HepG2 (cell line): ENCODE measurements around the gene SFMBT1. TPM values are rescaled to one million over a fixed set of nuclear protein-coding genes. Genes with fewer than 3 reads are reported as not detected.

Experiments used
- ELF1 ChIP-seq: sonication (generic); formaldehyde crosslinking; IDR thresholded peaks from 2 replicates; pipeline ENCODE4 v1.4.0; 2020; ENCODE audit warnings: missing genetic modification reagents
- NFYC ChIP-seq: IDR thresholded peaks from 2 replicates; pipeline ENCODE4 v1.6.1; 2016; ENCODE audit warnings: missing genetic modification reagents, missing compliant biosample characterization
- SAFB2 ChIP-seq: sonication (generic); formaldehyde crosslinking; IDR thresholded peaks from 2 replicates; pipeline ENCODE4 v1.5.1; 2020; ENCODE audit warnings: missing genetic modification reagents, low read depth, mild to moderate bottlenecking, borderline replicate concordance
- SMAD9 ChIP-seq: sonication (generic); formaldehyde crosslinking; IDR thresholded peaks from 2 replicates; pipeline ENCODE4 v1.5.1; 2020; ENCODE audit warnings: mild to moderate bottlenecking, missing genetic modification reagents
- TBX2 ChIP-seq: sonication (generic); formaldehyde crosslinking; IDR thresholded peaks from 2 replicates; pipeline ENCODE4 v1.5.0; 2020; ENCODE audit warnings: missing genetic modification reagents, mild to moderate bottlenecking, borderline replicate concordance
- ZNF235 ChIP-seq: sonication (generic); formaldehyde crosslinking; IDR thresholded peaks from 2 replicates; pipeline ENCODE4 v1.8.1; 2023; ENCODE audit warnings: mild to moderate bottlenecking, missing genetic modification reagents, borderline replicate concordance
- ZNF326 ChIP-seq: sonication (generic); formaldehyde crosslinking; IDR thresholded peaks from 2 replicates; pipeline ENCODE4 v1.4.0; 2020; ENCODE audit warnings: missing genetic modification reagents, borderline replicate concordance
- ZNF451 ChIP-seq: sonication (generic); formaldehyde crosslinking; IDR thresholded peaks from 2 replicates; pipeline ENCODE4 v1.5.0; 2020; ENCODE audit warnings: mild to moderate bottlenecking, missing genetic modification reagents
- ZNF552 ChIP-seq: sonication (generic); formaldehyde crosslinking; IDR thresholded peaks from 2 replicates; pipeline ENCODE4 v1.9.0; 2022; ENCODE audit warnings: missing genetic modification reagents, mild to moderate bottlenecking, borderline replicate concordance
- ZNF572 ChIP-seq: sonication (generic); formaldehyde crosslinking; IDR thresholded peaks from 2 replicates; pipeline ENCODE4 v1.5.1; 2020; ENCODE audit warnings: mild to moderate bottlenecking, missing genetic modification reagents
- ZNF577 ChIP-seq: sonication (generic); formaldehyde crosslinking; IDR thresholded peaks from 2 replicates; pipeline ENCODE4 v1.4.0; 2020; ENCODE audit warnings: mild to moderate bottlenecking, low read depth, missing genetic modification reagents, borderline replicate concordance
- ZNF672 ChIP-seq: sonication (generic); formaldehyde crosslinking; IDR thresholded peaks from 2 replicates; pipeline ENCODE4 v1.8.1; 2022; ENCODE audit warnings: missing genetic modification reagents
- ZNF773 ChIP-seq: sonication (generic); formaldehyde crosslinking; IDR thresholded peaks from 2 replicates; pipeline ENCODE4 v1.4.0; 2020; ENCODE audit warnings: missing genetic modification reagents, borderline replicate concordance
- polyA plus RNA-seq, 8 experiments: library from polyadenylated mRNA; depleted of rRNA in 3 of 8; stranded (reverse) in 7 of 8; unstranded in 1 of 8; fragments of >200 nt; fragmentation: Illumina TruSeq in 4 of 8; extraction: Trizol in 4 of 8; gene quantifications; 2 replicates each; pipeline versions ENCODE4 v1.2.1 to v1.2.3, GENCODE V29; 2011 to 2016; ENCODE audit warnings: low read depth in 4 of 8, missing spikeins in 1 of 8, mixed read lengths in 1 of 8; ENCODE audit not compliant: insufficient read depth in 1 of 8
- total RNA-seq, 5 experiments: library from RNA; depleted of rRNA; stranded (reverse); fragments of >200 nt; fragmentation: Illumina TruSeq; extraction: Trizol; gene quantifications; 2 replicates each; pipeline ENCODE4 v1.2.3, GENCODE V29; 2016; ENCODE audit warnings: low read depth in 1 of 5
- TF ChIP-seq, protein P1 (sequence below): sonication (generic); formaldehyde crosslinking; IDR thresholded peaks from 2 replicates; pipeline ENCODE4 v1.5.0; 2020; ENCODE audit warnings: mild to moderate bottlenecking, missing genetic modification reagents, moderate library complexity
- TF ChIP-seq, protein P2 (sequence below): sonication (generic); formaldehyde crosslinking; IDR thresholded peaks from 2 replicates; pipeline ENCODE4 v1.8.1; 2023; ENCODE audit warnings: missing genetic modification reagents, mild to moderate bottlenecking, borderline replicate concordance
- TF ChIP-seq, protein P3 (sequence below): sonication (generic); formaldehyde crosslinking; IDR thresholded peaks from 2 replicates; pipeline ENCODE4 v1.4.0; 2020; ENCODE audit warnings: mild to moderate bottlenecking, missing genetic modification reagents
- TF ChIP-seq, protein P4 (sequence below), 2 experiments: sonication (generic) in 1 of 2; formaldehyde crosslinking in 1 of 2; IDR thresholded peaks; 2 replicates each; pipeline versions ENCODE4 v1.4.0 to v1.6.1; 2018 to 2020; ENCODE audit warnings: missing genetic modification reagents in 2 of 2, borderline replicate concordance in 1 of 2, low read depth in 1 of 2, mild to moderate bottlenecking in 1 of 2, missing biosample characterization in 1 of 2
- TF ChIP-seq, protein P5 (sequence below): sonication (generic); formaldehyde crosslinking; IDR thresholded peaks from 2 replicates; pipeline ENCODE4 v1.5.0; 2020; ENCODE audit warnings: missing genetic modification reagents
- TF ChIP-seq, protein P6 (sequence below): sonication (generic); formaldehyde crosslinking; IDR thresholded peaks from 2 replicates; pipeline ENCODE4 v1.5.1; 2020; ENCODE audit warnings: missing genetic modification reagents, mild to moderate bottlenecking, borderline replicate concordance

The SFMBT1 gene
- total and polyA plus RNA-seq, 2 of the 13 experiments (the other 11 are each of a cell fraction or from before 2014, with no cell fraction given), result 3.8 to 12.8 TPM

DNA sequence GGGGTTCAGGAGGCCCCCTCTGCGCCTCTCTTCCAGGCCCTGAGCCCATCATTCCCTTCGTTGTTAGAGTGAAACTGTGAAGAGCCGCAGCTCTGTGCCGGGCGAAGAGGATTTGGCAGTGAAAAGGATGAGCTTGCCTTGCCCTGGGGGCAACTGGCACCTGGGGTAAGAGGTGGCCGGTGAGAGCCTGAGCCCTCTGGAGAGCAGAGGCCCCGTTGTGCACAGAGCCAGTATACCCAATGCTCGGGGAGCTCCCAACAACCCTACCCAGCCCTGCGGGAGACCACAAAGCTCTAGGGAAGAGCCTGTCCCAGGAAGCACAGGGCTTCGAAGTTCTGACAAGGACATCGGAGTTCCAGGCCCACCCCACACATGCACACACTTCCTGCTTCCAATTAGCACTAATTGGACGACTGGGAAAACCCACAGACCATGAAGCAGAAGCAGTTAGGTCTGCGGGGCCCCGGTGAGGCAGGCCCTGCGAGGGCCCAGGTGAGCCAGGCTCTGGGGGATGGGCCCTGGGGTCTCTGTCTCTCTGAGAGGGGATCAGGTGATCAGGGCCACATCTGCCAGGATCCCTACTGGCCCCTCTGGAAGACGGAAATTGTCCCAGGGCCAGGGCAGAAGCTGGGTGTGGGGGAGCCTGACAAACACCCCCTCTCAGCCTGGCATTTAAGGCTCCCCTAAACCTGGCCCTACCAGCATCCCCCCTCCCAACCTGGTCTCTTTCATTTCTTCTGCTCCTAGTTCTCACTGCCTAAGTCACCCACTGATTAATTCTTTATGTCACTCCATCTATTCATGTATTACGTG lies 27.9 kb upstream of the SFMBT1 start (continued):
- no peak for TF ChIP-seq NFYC
- TF ChIP-seq, protein P1, sequence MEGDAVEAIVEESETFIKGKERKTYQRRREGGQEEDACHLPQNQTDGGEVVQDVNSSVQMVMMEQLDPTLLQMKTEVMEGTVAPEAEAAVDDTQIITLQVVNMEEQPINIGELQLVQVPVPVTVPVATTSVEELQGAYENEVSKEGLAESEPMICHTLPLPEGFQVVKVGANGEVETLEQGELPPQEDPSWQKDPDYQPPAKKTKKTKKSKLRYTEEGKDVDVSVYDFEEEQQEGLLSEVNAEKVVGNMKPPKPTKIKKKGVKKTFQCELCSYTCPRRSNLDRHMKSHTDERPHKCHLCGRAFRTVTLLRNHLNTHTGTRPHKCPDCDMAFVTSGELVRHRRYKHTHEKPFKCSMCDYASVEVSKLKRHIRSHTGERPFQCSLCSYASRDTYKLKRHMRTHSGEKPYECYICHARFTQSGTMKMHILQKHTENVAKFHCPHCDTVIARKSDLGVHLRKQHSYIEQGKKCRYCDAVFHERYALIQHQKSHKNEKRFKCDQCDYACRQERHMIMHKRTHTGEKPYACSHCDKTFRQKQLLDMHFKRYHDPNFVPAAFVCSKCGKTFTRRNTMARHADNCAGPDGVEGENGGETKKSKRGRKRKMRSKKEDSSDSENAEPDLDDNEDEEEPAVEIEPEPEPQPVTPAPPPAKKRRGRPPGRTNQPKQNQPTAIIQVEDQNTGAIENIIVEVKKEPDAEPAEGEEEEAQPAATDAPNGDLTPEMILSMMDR (CRISPR knock-in tag), result 0 out of 2 replicates have a peak, but pooled peaks have one; percentile 18
- TF ChIP-seq ZNF577, result no peak
- no peak for TF ChIP-seq ZNF672 (CRISPR knock-in tag)
- TF ChIP-seq TBX2 (CRISPR knock-in tag), result no peak
- no peak for TF ChIP-seq ZNF326
- TF ChIP-seq, protein P2, sequence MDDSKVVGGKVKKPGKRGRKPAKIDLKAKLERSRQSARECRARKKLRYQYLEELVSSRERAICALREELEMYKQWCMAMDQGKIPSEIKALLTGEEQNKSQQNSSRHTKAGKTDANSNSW (CRISPR knock-in tag), result no peak
- TF ChIP-seq, protein P3, sequence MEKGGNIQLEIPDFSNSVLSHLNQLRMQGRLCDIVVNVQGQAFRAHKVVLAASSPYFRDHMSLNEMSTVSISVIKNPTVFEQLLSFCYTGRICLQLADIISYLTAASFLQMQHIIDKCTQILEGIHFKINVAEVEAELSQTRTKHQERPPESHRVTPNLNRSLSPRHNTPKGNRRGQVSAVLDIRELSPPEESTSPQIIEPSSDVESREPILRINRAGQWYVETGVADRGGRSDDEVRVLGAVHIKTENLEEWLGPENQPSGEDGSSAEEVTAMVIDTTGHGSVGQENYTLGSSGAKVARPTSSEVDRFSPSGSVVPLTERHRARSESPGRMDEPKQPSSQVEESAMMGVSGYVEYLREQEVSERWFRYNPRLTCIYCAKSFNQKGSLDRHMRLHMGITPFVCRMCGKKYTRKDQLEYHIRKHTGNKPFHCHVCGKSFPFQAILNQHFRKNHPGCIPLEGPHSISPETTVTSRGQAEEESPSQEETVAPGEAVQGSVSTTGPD, result no peak
- TF ChIP-seq ZNF235 (CRISPR knock-in tag), result no peak
- TF ChIP-seq, protein P4, sequence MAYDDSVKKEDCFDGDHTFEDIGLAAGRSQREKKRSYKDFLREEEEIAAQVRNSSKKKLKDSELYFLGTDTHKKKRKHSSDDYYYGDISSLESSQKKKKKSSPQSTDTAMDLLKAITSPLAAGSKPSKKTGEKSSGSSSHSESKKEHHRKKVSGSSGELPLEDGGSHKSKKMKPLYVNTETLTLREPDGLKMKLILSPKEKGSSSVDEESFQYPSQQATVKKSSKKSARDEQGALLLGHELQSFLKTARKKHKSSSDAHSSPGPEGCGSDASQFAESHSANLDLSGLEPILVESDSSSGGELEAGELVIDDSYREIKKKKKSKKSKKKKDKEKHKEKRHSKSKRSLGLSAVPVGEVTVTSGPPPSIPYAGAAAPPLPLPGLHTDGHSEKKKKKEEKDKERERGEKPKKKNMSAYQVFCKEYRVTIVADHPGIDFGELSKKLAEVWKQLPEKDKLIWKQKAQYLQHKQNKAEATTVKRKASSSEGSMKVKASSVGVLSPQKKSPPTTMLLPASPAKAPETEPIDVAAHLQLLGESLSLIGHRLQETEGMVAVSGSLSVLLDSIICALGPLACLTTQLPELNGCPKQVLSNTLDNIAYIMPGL (CRISPR knock-in tag; IDR thresholded peaks at IDR 0.05; ENCODE audit: borderline replicate concordance in 1 of 2, low read depth in 1 of 2), result no peak
- no peak for TF ChIP-seq ZNF773
- TF ChIP-seq ZNF572, result no peak
- TF ChIP-seq SAFB2 (CRISPR knock-in tag), result 0 out of 2 replicates have a peak, but pooled peaks have one; percentile 21
- no peak for TF ChIP-seq ZNF451 (CRISPR knock-in tag)
- no peak for TF ChIP-seq ZNF552 (CRISPR knock-in tag)
- 0 out of 2 replicates have a peak, but pooled peaks have one; percentile 9 for TF ChIP-seq SMAD9 (CRISPR knock-in tag)
- 0 out of 2 replicates have a peak, but pooled peaks have one; percentile 10 for TF ChIP-seq ELF1 (CRISPR knock-in tag)
- TF ChIP-seq, protein P5, sequence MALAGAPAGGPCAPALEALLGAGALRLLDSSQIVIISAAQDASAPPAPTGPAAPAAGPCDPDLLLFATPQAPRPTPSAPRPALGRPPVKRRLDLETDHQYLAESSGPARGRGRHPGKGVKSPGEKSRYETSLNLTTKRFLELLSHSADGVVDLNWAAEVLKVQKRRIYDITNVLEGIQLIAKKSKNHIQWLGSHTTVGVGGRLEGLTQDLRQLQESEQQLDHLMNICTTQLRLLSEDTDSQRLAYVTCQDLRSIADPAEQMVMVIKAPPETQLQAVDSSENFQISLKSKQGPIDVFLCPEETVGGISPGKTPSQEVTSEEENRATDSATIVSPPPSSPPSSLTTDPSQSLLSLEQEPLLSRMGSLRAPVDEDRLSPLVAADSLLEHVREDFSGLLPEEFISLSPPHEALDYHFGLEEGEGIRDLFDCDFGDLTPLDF (CRISPR knock-in tag), result no peak
- TF ChIP-seq, protein P6, sequence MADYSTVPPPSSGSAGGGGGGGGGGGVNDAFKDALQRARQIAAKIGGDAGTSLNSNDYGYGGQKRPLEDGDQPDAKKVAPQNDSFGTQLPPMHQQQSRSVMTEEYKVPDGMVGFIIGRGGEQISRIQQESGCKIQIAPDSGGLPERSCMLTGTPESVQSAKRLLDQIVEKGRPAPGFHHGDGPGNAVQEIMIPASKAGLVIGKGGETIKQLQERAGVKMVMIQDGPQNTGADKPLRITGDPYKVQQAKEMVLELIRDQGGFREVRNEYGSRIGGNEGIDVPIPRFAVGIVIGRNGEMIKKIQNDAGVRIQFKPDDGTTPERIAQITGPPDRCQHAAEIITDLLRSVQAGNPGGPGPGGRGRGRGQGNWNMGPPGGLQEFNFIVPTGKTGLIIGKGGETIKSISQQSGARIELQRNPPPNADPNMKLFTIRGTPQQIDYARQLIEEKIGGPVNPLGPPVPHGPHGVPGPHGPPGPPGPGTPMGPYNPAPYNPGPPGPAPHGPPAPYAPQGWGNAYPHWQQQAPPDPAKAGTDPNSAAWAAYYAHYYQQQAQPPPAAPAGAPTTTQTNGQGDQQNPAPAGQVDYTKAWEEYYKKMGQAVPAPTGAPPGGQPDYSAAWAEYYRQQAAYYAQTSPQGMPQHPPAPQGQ, result no peak
